GM23338 (cell line): ENCODE data around the gene NFIC. TPM values are rescaled to one million over a fixed set of nuclear protein-coding genes. Genes with fewer than 3 reads are reported as not detected.

ENCODE experiments used
- ATAC-seq: fragments of 200-7000 bp; cut with Tn5 transposase; 3 replicates; pipeline ENCODE4 v1.9.1; 2020
- DNase-seq: peaks from one replicate; pipeline ENCODE4 v3.0.0-alpha.2; 2015; ENCODE audit warnings: low spot score
- H2AFZ ChIP-seq: fragments of 200-600 bp; sonication (generic); 2 replicates; pipeline ENCODE4 v1.8.0; 2016; ENCODE audit warnings: antibody characterized with exemption, mild to moderate bottlenecking, moderate library complexity
- H3F3A ChIP-seq: fragments of 200-600 bp; sonication (generic); replicated peaks from 2 replicates; pipeline ENCODE4 v1.8.0; 2017; ENCODE audit warnings: antibody characterized with exemption, mixed run types, low read depth
- H3K27ac ChIP-seq: fragments of 200-600 bp; sonication (generic); 2 replicates; pipeline ENCODE4 v1.6.1; 2016; ENCODE audit warnings: low read depth
- H3K27me3 ChIP-seq: fragments of 200-600 bp; sonication (generic); 2 replicates; pipeline ENCODE4 v1.8.0; 2016; ENCODE audit warnings: mild to moderate bottlenecking, mixed run types, moderate library complexity; ENCODE audit not compliant: insufficient read depth
- H3K36me3 ChIP-seq: fragments of 200-600 bp; sonication (generic); 2 replicates; pipeline ENCODE4 v1.8.0; 2016; ENCODE audit warnings: mild to moderate bottlenecking; ENCODE audit not compliant: insufficient read depth
- H3K4me1 ChIP-seq: fragments of 200-600 bp; sonication (generic); 2 replicates; pipeline ENCODE4 v1.8.0; 2016; ENCODE audit warnings: mild to moderate bottlenecking, moderate library complexity; ENCODE audit not compliant: insufficient read depth
- H3K4me2 ChIP-seq: fragments of 200-600 bp; sonication (generic); 2 replicates; pipeline ENCODE4 v1.7.1; 2017; ENCODE audit warnings: mixed run types
- H3K4me3 ChIP-seq: fragments of 200-600 bp; sonication (generic); 2 replicates; pipeline ENCODE4 v1.6.1; 2016; ENCODE audit warnings: mixed run types
- H3K79me2 ChIP-seq: fragments of 200-600 bp; sonication (generic); replicated peaks from 2 replicates; pipeline ENCODE4 v1.8.0; 2017; ENCODE audit warnings: mild to moderate bottlenecking; ENCODE audit not compliant: insufficient read depth
- H3K9me2 ChIP-seq: fragments of 200-600 bp; sonication (generic); 2 replicates; pipeline ENCODE4 v1.8.0; 2017; ENCODE audit not compliant: insufficient read depth
- H4K20me1 ChIP-seq: fragments of 200-600 bp; sonication (generic); replicated peaks from 2 replicates; pipeline ENCODE4 v1.8.0; 2017; ENCODE audit warnings: mild to moderate bottlenecking; ENCODE audit not compliant: insufficient read depth
- H3K27ac Mint-ChIP-seq: 2 replicates; pipeline ENCODE4 v1.8.0; 2020; ENCODE audit warnings: inconsistent platforms, mild to moderate bottlenecking, moderate library complexity, mixed read lengths
- H3K27me3 Mint-ChIP-seq: 3 replicates; pipeline ENCODE4 v1.8.0; 2022; ENCODE audit warnings: low read depth, mild to moderate bottlenecking, moderate library complexity, mixed read lengths, inconsistent platforms; ENCODE audit not compliant: insufficient read depth, poor library complexity
- H3K36me3 Mint-ChIP-seq: 3 replicates; pipeline ENCODE4 v1.8.0; 2021; ENCODE audit warnings: low read depth, mild to moderate bottlenecking, inconsistent platforms, moderate library complexity, mixed read lengths
- H3K4me1 Mint-ChIP-seq: 3 replicates; pipeline ENCODE4 v1.8.0; 2020; ENCODE audit warnings: mild to moderate bottlenecking, inconsistent platforms, mixed read lengths
- H3K4me3 Mint-ChIP-seq: 3 replicates; pipeline ENCODE4 v1.8.0; 2021; ENCODE audit warnings: moderate library complexity, mild to moderate bottlenecking, inconsistent platforms, mixed read lengths
- H3K9me3 Mint-ChIP-seq: 3 replicates; pipeline ENCODE4 v1.8.0; 2020; ENCODE audit warnings: moderate library complexity, mild to moderate bottlenecking, inconsistent platforms, mixed read lengths
- CREB1 ChIP-seq: fragments of 250-450 bp; sonication (Bioruptor Pico); IDR thresholded peaks from 2 replicates; pipeline ENCODE4 v1.5.0; 2020; ENCODE audit warnings: low read depth, mild to moderate bottlenecking, moderate library complexity
- ETS1 ChIP-seq: IDR thresholded peaks from 2 replicates; pipeline ENCODE4 v1.6.1; 2016; ENCODE audit warnings: antibody characterized with exemption
- EZH2 ChIP-seq: fragments of 200-600 bp; sonication (generic); IDR thresholded peaks from one replicate; pipeline ENCODE4 v1.8.0; 2017; ENCODE audit warnings: antibody characterized with exemption, mild to moderate bottlenecking, low read depth; ENCODE audit not compliant: unreplicated experiment
- EZH2phosphoT487 ChIP-seq: fragments of 200-600 bp; sonication (generic); IDR thresholded peaks from one replicate; pipeline ENCODE4 v1.8.1; 2018; ENCODE audit warnings: antibody characterized with exemption; ENCODE audit not compliant: unreplicated experiment
- JUNB ChIP-seq: IDR thresholded peaks from one replicate; pipeline ENCODE4 v1.6.1; 2016; ENCODE audit warnings: antibody characterized with exemption; ENCODE audit not compliant: unreplicated experiment
- NANOG ChIP-seq: IDR thresholded peaks from 2 replicates; pipeline ENCODE4 v1.6.1; 2016; ENCODE audit warnings: antibody characterized with exemption, borderline replicate concordance
- POLR2AphosphoS5 ChIP-seq: IDR thresholded peaks from 2 replicates; pipeline ENCODE4 v1.6.1; 2016; ENCODE audit warnings: antibody characterized with exemption, low read depth
- REST ChIP-seq: IDR thresholded peaks from one replicate; pipeline ENCODE4 v1.6.1; 2018; ENCODE audit warnings: antibody characterized with exemption; ENCODE audit not compliant: unreplicated experiment
- STAT1 ChIP-seq: IDR thresholded peaks from one replicate; pipeline ENCODE4 v1.6.1; 2016; ENCODE audit warnings: antibody characterized with exemption; ENCODE audit not compliant: unreplicated experiment
- ZNF114 ChIP-seq: fragments of 250-450 bp; sonication (Bioruptor Pico); IDR thresholded peaks from 2 replicates; pipeline ENCODE4 v1.5.0; 2020; ENCODE audit warnings: mild to moderate bottlenecking, moderate library complexity
- ZNF331 ChIP-seq: fragments of 250-450 bp; sonication (Bioruptor Pico); IDR thresholded peaks from 2 replicates; pipeline ENCODE4 v1.5.0; 2020; ENCODE audit warnings: low read depth, mild to moderate bottlenecking, moderate library complexity
- ZNF462 ChIP-seq: fragments of 250-450 bp; sonication (Bioruptor Pico); IDR thresholded peaks from 2 replicates; pipeline ENCODE4 v1.5.0; 2020; ENCODE audit warnings: mild to moderate bottlenecking, moderate library complexity
- polyA plus RNA-seq: library from polyadenylated mRNA; unstranded; fragments of >200 nt; fragmentation: Nextera tagmentation; extraction: Ambion mirVana; gene quantifications from 2 replicates; pipeline ENCODE4 v1.2.1, GENCODE V29; 2016
- total RNA-seq: library from RNA; depleted of rRNA; stranded (reverse); fragments of >200 nt; shearing (Covaris generic); gene quantifications from 2 replicates; pipeline ENCODE4 v1.2.3, GENCODE V29; 2014
- TF ChIP-seq, protein P1 (sequence below), 2 experiments: fragments of 200-600 bp in 1 of 2; sonication (generic) in 1 of 2; conservative IDR thresholded peaks; 2 replicates each; pipeline versions ENCODE4 v1.5.1 to v1.6.1; 2016 to 2017; ENCODE audit warnings: antibody characterized with exemption in 2 of 2, low read depth in 2 of 2, mild to moderate bottlenecking in 2 of 2, moderate library complexity in 1 of 2

The NFIC gene
- total and polyA plus RNA-seq, 2 experiments from 2014 or later, result 1.3 to 5.3 TPM

- no peak overlapping the region for H3K27ac ChIP-seq
- H3K9me2 ChIP-seq, result peaks cover 7% of the 10 kb centered on the region; the same call in 1 of the 2 replicates
- no peaks in the 10 kb centered on the region for H3K27me3 ChIP-seq
- peaks cover 11% of the 10 kb centered on the region; the same call in 1 of the 2 replicates for H3K4me1 ChIP-seq
- peaks cover 9% of the 10 kb centered on the region; the same call in 2 of the 3 replicates for H3K4me1 Mint-ChIP-seq
- H3K27ac Mint-ChIP-seq, result no peak overlapping the region
- no peak overlapping the region for H3K4me3 ChIP-seq
- no peak overlapping the region for H2AFZ ChIP-seq
- ATAC-seq (no peak), DNase-seq (no peak)
- H3K36me3 ChIP-seq, result no peaks in the 10 kb centered on the region
- no peaks in the 10 kb centered on the region for H3K79me2 ChIP-seq
- H4K20me1 ChIP-seq, result no peaks in the 10 kb centered on the region
- H3K9me3 Mint-ChIP-seq, result no peaks in the 10 kb centered on the region; the same call in 2 of the 3 replicates
- H3K4me3 Mint-ChIP-seq, result no peak overlapping the region
- no peak for TF ChIP-seq JUNB
- no peak for TF ChIP-seq ZNF114 (CRISPR knock-in tag)
- no peak for TF ChIP-seq CREB1 (CRISPR knock-in tag)
- no peak for TF ChIP-seq POLR2AphosphoS5
- TF ChIP-seq STAT1, result no peak
- TF ChIP-seq NANOG, result no peak
- TF ChIP-seq, protein P1, sequence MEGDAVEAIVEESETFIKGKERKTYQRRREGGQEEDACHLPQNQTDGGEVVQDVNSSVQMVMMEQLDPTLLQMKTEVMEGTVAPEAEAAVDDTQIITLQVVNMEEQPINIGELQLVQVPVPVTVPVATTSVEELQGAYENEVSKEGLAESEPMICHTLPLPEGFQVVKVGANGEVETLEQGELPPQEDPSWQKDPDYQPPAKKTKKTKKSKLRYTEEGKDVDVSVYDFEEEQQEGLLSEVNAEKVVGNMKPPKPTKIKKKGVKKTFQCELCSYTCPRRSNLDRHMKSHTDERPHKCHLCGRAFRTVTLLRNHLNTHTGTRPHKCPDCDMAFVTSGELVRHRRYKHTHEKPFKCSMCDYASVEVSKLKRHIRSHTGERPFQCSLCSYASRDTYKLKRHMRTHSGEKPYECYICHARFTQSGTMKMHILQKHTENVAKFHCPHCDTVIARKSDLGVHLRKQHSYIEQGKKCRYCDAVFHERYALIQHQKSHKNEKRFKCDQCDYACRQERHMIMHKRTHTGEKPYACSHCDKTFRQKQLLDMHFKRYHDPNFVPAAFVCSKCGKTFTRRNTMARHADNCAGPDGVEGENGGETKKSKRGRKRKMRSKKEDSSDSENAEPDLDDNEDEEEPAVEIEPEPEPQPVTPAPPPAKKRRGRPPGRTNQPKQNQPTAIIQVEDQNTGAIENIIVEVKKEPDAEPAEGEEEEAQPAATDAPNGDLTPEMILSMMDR (conservative IDR thresholded peaks at IDR 0.05; ENCODE audit: low read depth in 2 of 2), result no peak
- no peak for TF ChIP-seq EZH2phosphoT487
- TF ChIP-seq ZNF462 (CRISPR knock-in tag), result no peak
- TF ChIP-seq ZNF331, result no peak
- TF ChIP-seq ETS1, result no peak
- no peak for TF ChIP-seq EZH2
- no peak for TF ChIP-seq REST
- H3K27me3 Mint-ChIP-seq, result peaks cover 23% of the 10 kb centered on the region
- no peaks in the 10 kb centered on the region for H3K36me3 Mint-ChIP-seq
- 0 out of 2 replicates have a peak, but pooled peaks cover 4% of the 10 kb centered on the region for H3F3A ChIP-seq
- no peak overlapping the region for H3K4me2 ChIP-seq
Measured at GRCh38 chr19:3477506-3477905, 111.1 kb downstream of the NFIC start.
